Muscle of arm (tissue), 12 donors: ENCODE measurements around the gene IRF6. TPM values are rescaled to one million over a fixed set of nuclear protein-coding genes. Genes with fewer than 3 reads are reported as not detected.
A peak's percentile ranks its signal among the peaks of the same experiment; 100 is the strongest.

Source experiments
- DNase-seq: peaks from one replicate; pipeline ENCODE4 v3.0.0-alpha.2; 2013
- polyA plus RNA-seq, 12 donors: library from polyadenylated mRNA; unstranded; fragments of 120-200 nt; gene quantifications; one replicate each; pipeline ENCODE4 v1.2.1, GENCODE V29; 2013; ENCODE audit not compliant: insufficient read length in 12 of 12

IRF6 gene
- polyA plus RNA-seq, 12 donors, result 0.37 to 30.1 (median 0.75) TPM; not detected in 1

- DNase-seq, result no peak
Observed at GRCh38 chr1:209791920-209792319, 14.0 kb downstream of the IRF6 start.

DNA sequence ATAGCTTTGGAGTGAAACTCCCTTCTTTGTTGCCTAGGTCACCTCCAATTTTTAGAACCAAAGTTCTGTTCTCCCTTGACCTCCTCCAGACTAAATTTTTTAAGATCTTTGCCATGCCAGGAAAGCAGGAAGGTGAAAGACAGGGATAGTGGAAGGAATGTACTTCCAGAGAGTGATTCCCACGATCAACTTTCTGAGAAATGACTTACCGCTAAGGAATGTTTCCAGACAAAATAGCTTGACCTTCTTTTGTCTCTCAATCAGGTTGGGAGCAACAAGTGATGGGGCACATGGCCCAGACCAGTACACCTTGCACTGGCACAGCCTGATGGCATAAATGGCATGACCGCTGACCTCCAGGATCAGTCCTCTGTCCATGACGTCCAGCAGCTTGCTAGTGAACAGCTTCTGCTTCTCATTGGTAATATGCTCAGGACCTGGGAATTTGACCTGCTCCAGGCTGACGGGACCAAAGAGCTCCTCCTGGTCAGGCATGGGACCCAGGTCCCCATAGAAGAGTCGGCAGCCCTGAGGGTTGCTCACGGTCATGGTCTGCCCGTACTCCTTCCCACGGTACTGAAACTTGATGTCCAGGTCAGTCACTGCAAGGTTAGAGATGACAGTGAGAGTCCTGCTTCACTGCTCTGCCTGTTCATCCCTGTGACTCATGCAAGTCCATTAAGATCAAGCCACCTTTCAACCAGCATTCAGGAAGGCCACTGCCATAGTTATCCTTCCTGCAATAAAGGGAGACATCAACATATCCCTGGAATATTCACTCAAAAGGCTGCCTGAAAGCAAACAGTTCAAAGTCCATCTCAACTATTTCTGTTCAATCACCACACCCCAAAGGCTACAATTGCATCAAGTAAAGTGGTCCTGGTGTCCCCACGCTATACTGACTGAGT, 15.4 kb downstream of the IRF6 start:
- no peak for DNase-seq

GRCh38 chr1:209789245-209789644, 16.7 kb downstream of the IRF6 start:
- no peak for DNase-seq

DNA sequence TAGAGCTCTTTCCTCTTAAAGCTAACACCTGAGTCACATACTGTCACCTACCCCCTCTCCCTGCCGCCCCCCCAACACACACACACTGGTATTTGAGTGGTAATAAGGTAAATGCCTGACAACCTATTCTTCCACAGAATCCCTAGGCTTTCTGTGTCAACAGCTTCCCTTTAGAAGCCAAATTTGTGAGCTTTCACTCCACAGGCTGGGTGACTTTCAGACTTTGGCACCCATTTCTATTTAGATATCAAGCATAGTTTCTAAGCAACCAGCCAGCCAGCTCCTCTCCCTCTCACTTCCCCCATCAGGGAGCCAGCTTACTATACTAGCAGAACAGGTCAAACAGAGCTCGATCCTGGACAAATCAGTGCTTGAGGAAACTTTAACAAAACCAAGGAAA, 18.4 kb downstream of the IRF6 start:
- no peak for DNase-seq

DNA sequence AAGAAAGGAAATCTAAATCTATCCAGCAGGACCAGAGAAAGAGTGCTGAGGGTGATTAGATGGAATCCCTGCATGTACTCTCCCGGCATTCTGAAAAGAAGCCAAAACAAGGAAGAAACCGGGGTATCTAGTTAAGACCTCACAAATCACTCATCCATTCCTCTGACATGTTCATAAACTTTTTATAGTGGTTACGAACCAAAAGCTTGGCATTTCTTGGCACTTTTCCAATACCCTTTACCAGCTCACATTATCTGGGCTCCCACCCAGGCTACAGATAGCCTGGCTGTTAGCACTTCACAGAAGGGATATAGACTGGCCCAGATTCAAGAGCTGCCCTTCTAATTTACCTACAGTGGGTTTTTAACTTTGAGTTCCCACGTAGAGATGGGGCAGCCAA, 19.8 kb downstream of the IRF6 start:
- DNase-seq, result no peak

GRCh38 chr1:209785592-209785991, 20.4 kb downstream of the IRF6 start:
- DNase-seq, result no peak

GRCh38 chr1:209784265-209785169, 21.4 kb downstream of the IRF6 start, which contains the start of gene C1orf74:
TSS of gene C1orf74 (minus strand) at chr1:209784559. CDS start at chr1:209783634, 925 bp downstream.
- DNase-seq, result peak; percentile 99

- DNase-seq, result no peak
Observed at GRCh38 chr1:209783386-209783785, 22.6 kb downstream of the IRF6 start.

GRCh38 chr1:209780268-209780667, 25.7 kb downstream of the IRF6 start:
- DNase-seq, result no peak

GRCh38 chr1:209778102-209778501, 27.8 kb downstream of the IRF6 start:
- no peak for DNase-seq

DNA sequence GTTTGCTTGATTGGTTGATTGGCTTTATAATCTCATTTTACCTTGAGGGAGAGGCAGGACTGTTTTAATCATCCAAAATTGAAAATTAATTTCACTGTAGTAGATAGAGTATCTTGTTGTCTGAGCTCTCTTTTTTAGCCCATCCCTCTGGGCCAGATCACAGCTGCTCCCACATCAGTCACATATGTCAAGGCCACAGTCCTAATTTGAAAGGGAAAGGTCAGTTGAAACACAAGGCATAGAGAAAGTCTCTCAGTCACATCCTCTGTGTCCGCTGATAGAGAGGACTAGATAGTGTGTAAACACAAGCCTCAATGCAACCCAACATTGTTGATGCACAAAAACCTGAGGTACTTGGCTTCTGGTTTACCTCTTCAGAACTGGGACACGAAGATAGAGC, 28.4 kb downstream of the IRF6 start:
- DNase-seq, result no peak

- DNase-seq, result no peak
Observed at GRCh38 chr1:209775678-209776077, 30.3 kb downstream of the IRF6 start.

- no peak for DNase-seq
Observed at GRCh38 chr1:209774592-209774991, 31.4 kb downstream of the IRF6 start.

- no peak for DNase-seq
Observed at GRCh38 chr1:209772126-209772525, 33.8 kb downstream of the IRF6 start.

- DNase-seq, result no peak
Observed at GRCh38 chr1:209770636-209771415, 35.1 kb downstream of the IRF6 start.

- DNase-seq, result no peak
Observed at GRCh38 chr1:209769971-209770370, 36.0 kb downstream of the IRF6 start.

GRCh38 chr1:209769171-209769904, 36.6 kb downstream of the IRF6 start:
- peak; percentile 28 for DNase-seq

- no peak for DNase-seq
Observed at GRCh38 chr1:209768354-209768774, 37.6 kb downstream of the IRF6 start.

DNA sequence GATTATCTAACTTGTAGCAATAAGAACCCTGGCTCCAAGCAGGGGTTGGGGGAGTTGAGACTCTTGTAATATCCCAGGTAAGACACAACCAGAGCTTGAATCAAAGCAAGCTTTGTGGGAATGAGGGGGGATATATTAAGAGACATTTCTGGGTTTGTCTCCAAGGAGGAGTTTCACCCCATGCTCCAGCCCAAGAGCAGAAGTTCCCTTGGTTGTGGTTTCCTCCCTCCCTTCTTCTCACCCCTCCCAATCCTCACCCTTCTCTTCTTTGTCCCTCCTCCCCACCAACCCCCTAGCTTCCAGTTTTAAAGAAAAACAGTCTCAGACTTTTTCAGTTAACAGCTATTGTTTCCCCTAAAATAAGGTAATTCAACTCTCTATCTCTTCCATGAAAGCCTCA, 38.2 kb downstream of the IRF6 start:
- no peak for DNase-seq

- DNase-seq, result no peak
Observed at GRCh38 chr1:209767096-209767495, 38.8 kb downstream of the IRF6 start.

- no peak for DNase-seq
Observed at GRCh38 chr1:209766051-209766450, 39.9 kb downstream of the IRF6 start.
